ENCODE data around the gene TMEM150C. TPM values are rescaled to one million over a fixed set of nuclear protein-coding genes. Genes with fewer than 3 reads are reported as not detected.

Gene TMEM150C
- total RNA-seq, 4 donors from 2014 or later: 3.4 to 15.5 (median 7.3) TPM

DNA sequence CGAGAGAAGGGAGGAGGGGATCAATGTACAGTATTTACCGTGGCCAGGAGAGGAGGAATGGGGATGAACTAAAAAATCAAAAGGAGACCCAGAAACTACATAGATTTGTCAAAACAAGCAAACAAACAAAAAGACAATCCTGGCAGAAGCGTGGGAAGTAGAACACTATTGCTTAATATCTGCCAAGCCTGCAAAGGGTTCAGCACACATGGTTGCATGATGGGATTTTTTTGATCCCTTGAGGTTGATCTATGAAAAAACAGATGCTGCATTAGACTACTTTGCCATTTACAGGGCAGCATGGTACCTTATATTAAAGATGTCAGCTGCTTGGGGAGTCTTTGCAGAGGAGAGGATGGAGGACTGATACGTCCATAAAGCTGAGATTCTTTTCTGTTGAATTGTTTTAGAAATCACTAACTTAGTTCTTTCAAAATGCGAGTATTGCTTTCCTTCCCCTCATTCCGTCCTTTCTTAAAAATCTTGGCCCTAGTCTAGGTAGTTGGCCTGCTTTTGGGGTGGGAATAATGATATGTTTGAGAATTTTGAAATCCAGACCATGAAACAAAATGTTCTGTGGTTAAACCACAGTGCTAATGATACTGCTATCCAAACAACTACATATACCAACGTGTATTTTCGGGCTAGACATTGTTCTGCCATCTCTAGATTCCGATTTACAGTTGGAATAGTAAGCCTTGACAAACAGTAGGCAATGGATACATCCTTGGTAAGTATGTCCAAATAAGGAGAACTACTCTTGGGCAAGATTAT is 39.6 kb upstream of the TMEM150C start:
- intact Hi-C loops (cut with DNase I; ENCODE audit: low total_unique reads): no loop called here
- no peak overlapping the region for H3K4me3 ChIP-seq (ENCODE audit: low read depth, poor library complexity, severe bottlenecking)
- no peak for DNase-seq (ENCODE audit: low spot score in 2 of 2)
- no peak for TF ChIP-seq CTCF (IDR thresholded peaks at IDR 0.05)
- no peak for TF ChIP-seq POLR2A (IDR thresholded peaks at IDR 0.05)
- WGBS, 2 donors: 74 to 75% methylated on average over 9 of the region's 9 CpGs

- no peak overlapping the region for H3K4me3 ChIP-seq (ENCODE audit: low read depth, poor library complexity, severe bottlenecking)
- TF ChIP-seq CTCF (IDR thresholded peaks at IDR 0.05): no peak
- no peak for DNase-seq (ENCODE audit: low spot score in 2 of 2)
- intact Hi-C loops (cut with DNase I; ENCODE audit: low total_unique reads): no loop called here
- 76 to 78% methylated on average over 4 of the region's 4 CpGs for WGBS, 2 donors
Observed at GRCh38 chr4:82599336-82599735, 37.5 kb upstream of the TMEM150C start.

GRCh38 chr4:82594456-82594855 is 32.7 kb upstream of the TMEM150C start:
- intact Hi-C loops (cut with DNase I; ENCODE audit: low total_unique reads): no loop called here
- 62 to 67% methylated on average over 4 of the region's 4 CpGs for WGBS, 2 donors
- H3K4me3 ChIP-seq (ENCODE audit: low read depth, poor library complexity, severe bottlenecking): no peak overlapping the region
- TF ChIP-seq POLR2A (IDR thresholded peaks at IDR 0.05) (no peak), CTCF (IDR thresholded peaks at IDR 0.05) (no peak)
- no peak for DNase-seq (ENCODE audit: low spot score in 2 of 2)

DNA sequence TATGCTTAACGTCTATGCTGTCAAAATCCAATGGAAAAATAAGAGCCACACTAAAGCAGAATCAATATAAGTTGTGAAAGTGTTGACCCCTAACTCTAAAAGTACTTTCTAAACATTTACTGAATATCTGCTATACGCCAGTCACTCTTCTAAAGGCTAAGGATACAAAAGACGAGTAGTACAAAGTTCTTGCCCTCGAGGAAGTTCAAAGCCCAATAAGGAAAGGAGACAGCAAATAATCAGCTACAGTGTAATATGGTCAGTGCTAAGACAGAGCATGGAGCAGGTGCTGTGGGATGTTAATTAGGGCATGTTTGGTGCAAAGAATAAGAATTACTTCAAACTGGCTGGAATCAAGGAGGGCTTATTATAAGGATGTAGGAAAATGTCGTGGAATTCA is 31.6 kb upstream of the TMEM150C start:
- H3K4me3 ChIP-seq (ENCODE audit: low read depth, poor library complexity, severe bottlenecking): no peak overlapping the region
- WGBS, 2 donors: 78 to 82% methylated on average over 5 of the region's 5 CpGs
- DNase-seq (ENCODE audit: low spot score in 2 of 2): no peak
- intact Hi-C loops (cut with DNase I; ENCODE audit: low total_unique reads): no loop called here
- TF ChIP-seq POLR2A (IDR thresholded peaks at IDR 0.05) (no peak), CTCF (IDR thresholded peaks at IDR 0.05) (no peak)

DNA sequence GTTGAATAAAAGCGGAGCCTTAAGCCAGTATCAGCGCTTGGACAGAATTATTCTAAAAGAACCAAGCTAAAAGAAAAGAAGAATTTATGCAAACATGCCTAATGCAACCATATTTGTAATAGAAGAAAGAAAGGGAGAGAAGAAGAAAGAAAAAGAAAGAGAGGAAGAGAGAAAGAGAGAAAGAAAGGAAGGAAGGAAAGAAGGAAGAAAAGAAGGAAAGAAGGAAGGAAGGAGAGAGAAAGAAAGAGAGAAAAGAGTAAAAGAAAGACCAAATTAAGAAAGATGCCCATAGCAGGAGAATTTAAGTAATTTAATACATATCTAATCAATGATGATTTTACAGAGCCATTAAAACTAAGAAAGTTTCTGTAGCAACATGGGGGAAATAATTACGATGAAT is 30.9 kb upstream of the TMEM150C start:
- DNase-seq (ENCODE audit: low spot score in 2 of 2): no peak
- H3K4me3 ChIP-seq (ENCODE audit: low read depth, poor library complexity, severe bottlenecking): no peak overlapping the region
- no peak for TF ChIP-seq POLR2A (IDR thresholded peaks at IDR 0.05)
- no peak for TF ChIP-seq CTCF (IDR thresholded peaks at IDR 0.05)
- 96 to 97% methylated on average over 3 of the region's 3 CpGs for WGBS, 2 donors
- intact Hi-C loops (cut with DNase I; ENCODE audit: low total_unique reads): no loop called here

DNA sequence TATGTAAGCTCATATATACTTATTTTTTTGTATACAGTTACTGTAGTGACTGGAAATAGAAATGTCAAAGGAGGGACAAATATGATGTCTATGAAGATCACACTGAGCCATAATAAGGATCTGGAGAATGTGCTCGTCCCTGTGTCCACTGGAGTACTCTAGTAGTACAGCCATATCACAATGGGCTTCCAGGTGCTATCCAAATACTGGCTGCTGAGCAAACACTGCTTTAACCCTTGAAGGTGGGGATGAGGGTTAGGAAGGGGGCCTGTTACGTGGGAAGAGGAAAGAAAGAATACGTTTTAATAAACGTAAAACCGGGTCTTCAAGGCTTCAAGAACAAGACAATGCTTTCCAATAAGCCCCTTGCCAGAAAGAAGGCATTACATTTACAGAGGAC is 29.8 kb upstream of the TMEM150C start:
- DNase-seq (ENCODE audit: low spot score in 2 of 2): no peak
- intact Hi-C loops (cut with DNase I; ENCODE audit: low total_unique reads): no loop called here
- TF ChIP-seq CTCF (IDR thresholded peaks at IDR 0.05): no peak
- TF ChIP-seq POLR2A (IDR thresholded peaks at IDR 0.05): no peak
- H3K4me3 ChIP-seq (ENCODE audit: low read depth, poor library complexity, severe bottlenecking): no peak overlapping the region
- WGBS, 2 donors: 68 to 88% methylated on average over 5 of the region's 5 CpGs
